D721Med (cell line): ENCODE measurements around the gene DNTT.

Experiments
- DNase-seq: peaks from one replicate; pipeline ENCODE4 v3.0.0; 2011; ENCODE audit warnings: low spot score; ENCODE audit not compliant: insufficient read length
- FAIRE-seq: peaks from 2 replicates; lab custom pipeline; 2011; peaks lifted over from hg19 to GRCh38; lab: Jason Lieb, UNC
- TF ChIP-seq, protein P1 (sequence below): IDR thresholded peaks from 2 replicates; pipeline ENCODE4 v1.5.1; 2012; ENCODE audit warnings: mild to moderate bottlenecking, control low read depth; ENCODE audit not compliant: insufficient read depth; ENCODE audit errors: missing control alignments

DNTT gene

GRCh38 chr10:96342402-96342801, 38.2 kb downstream of the DNTT start:
- FAIRE-seq (no peak), DNase-seq (no peak)
- TF ChIP-seq, protein P1, sequence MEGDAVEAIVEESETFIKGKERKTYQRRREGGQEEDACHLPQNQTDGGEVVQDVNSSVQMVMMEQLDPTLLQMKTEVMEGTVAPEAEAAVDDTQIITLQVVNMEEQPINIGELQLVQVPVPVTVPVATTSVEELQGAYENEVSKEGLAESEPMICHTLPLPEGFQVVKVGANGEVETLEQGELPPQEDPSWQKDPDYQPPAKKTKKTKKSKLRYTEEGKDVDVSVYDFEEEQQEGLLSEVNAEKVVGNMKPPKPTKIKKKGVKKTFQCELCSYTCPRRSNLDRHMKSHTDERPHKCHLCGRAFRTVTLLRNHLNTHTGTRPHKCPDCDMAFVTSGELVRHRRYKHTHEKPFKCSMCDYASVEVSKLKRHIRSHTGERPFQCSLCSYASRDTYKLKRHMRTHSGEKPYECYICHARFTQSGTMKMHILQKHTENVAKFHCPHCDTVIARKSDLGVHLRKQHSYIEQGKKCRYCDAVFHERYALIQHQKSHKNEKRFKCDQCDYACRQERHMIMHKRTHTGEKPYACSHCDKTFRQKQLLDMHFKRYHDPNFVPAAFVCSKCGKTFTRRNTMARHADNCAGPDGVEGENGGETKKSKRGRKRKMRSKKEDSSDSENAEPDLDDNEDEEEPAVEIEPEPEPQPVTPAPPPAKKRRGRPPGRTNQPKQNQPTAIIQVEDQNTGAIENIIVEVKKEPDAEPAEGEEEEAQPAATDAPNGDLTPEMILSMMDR, result no peak

GRCh38 chr10:96344178-96344577, 39.9 kb downstream of the DNTT start:
- TF ChIP-seq, protein P1, result no peak
- DNase-seq, result no peak
- no peak for FAIRE-seq

GRCh38 chr10:96345222-96345621, 41.0 kb downstream of the DNTT start:
- no peak for FAIRE-seq
- TF ChIP-seq, protein P1, result no peak
- no peak for DNase-seq

DNA sequence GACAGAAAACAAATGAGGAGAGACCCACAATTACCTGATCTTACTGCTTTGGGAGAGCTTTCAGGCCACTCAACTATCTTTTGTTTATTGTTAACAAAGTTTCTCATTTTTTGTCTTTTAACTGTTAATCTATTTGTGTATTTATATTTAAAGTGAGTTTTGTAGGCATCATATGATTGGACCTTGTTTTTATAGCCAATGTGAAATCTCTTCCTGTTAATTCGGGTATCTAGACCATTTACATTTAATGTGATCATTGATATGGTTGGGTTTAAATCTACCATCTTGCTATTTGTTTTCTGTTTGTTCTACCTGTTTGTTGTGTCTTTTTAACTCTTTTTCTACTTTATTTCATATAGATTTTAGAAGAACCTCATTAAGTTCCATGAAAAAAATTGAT, 42.1 kb downstream of the DNTT start:
- FAIRE-seq (no peak), DNase-seq (no peak)
- TF ChIP-seq, protein P1, result no peak

DNA sequence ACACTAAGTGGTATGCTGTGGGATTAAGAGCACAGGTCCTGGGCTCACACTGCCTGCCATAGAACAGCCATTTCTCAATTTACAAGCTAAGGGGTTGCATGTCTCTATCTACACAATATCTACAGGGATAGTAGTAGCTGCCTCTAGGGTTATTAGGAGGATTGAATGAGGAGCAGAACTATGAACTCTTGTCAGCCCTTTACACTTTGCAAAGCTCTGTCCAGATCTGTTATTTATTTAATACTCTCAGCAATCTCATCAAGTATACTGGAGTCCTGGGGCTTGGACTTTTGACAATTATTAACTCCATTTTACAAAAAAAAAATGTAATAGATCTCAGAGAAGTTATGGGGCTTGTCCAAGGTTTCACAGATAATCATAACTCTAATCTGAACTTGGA, 47.8 kb downstream of the DNTT start:
- TF ChIP-seq, protein P1, result no peak
- FAIRE-seq, result no peak
- DNase-seq, result no peak

DNA sequence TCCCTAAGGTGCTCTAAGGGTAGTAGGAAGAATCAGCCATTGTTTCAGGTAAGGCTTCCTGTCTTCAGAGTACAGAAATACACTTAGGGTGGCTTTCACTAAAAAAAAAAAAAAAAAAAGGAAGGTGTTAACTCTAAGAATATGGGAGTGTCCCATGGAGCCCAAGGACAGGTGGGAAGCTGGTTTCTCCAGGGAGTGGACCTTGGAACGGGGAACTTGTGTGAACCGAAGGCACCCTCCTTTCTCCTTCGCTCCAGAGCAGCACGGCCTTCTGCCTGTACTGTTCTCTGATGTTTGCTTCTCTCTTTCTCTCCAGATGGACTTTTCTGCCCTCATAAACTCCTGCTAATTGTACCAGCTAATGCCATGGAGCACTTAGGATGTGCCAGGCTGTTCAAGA, 48.3 kb downstream of the DNTT start:
- FAIRE-seq (no peak), DNase-seq (no peak)
- TF ChIP-seq, protein P1, result no peak

- TF ChIP-seq, protein P1, result no peak
- no peak for FAIRE-seq
- no peak for DNase-seq
Observed at GRCh38 chr10:96357038-96357620, 52.9 kb downstream of the DNTT start.
